GM12874 (cell line): ENCODE data around the gene CCDC169.

Source experiments
- TF ChIP-seq, protein P1 (sequence below): IDR thresholded peaks from 2 replicates; pipeline ENCODE4 v1.5.1; 2011; ENCODE audit warnings: low read depth, mild to moderate bottlenecking, control low read depth, low read length, moderate library complexity; ENCODE audit not compliant: insufficient read depth

Gene CCDC169

GRCh38 chr13:36342715-36343114 lies 45.1 kb upstream of the CCDC169 start:
- TF ChIP-seq, protein P1, sequence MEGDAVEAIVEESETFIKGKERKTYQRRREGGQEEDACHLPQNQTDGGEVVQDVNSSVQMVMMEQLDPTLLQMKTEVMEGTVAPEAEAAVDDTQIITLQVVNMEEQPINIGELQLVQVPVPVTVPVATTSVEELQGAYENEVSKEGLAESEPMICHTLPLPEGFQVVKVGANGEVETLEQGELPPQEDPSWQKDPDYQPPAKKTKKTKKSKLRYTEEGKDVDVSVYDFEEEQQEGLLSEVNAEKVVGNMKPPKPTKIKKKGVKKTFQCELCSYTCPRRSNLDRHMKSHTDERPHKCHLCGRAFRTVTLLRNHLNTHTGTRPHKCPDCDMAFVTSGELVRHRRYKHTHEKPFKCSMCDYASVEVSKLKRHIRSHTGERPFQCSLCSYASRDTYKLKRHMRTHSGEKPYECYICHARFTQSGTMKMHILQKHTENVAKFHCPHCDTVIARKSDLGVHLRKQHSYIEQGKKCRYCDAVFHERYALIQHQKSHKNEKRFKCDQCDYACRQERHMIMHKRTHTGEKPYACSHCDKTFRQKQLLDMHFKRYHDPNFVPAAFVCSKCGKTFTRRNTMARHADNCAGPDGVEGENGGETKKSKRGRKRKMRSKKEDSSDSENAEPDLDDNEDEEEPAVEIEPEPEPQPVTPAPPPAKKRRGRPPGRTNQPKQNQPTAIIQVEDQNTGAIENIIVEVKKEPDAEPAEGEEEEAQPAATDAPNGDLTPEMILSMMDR: no peak

- TF ChIP-seq, protein P1: no peak
These were observed 44.1 kb upstream of the CCDC169 start for GRCh38 chr13:36341718-36342117.

- TF ChIP-seq, protein P1: no peak
These were observed 42.1 kb upstream of the CCDC169 start for GRCh38 chr13:36339600-36340155.

DNA sequence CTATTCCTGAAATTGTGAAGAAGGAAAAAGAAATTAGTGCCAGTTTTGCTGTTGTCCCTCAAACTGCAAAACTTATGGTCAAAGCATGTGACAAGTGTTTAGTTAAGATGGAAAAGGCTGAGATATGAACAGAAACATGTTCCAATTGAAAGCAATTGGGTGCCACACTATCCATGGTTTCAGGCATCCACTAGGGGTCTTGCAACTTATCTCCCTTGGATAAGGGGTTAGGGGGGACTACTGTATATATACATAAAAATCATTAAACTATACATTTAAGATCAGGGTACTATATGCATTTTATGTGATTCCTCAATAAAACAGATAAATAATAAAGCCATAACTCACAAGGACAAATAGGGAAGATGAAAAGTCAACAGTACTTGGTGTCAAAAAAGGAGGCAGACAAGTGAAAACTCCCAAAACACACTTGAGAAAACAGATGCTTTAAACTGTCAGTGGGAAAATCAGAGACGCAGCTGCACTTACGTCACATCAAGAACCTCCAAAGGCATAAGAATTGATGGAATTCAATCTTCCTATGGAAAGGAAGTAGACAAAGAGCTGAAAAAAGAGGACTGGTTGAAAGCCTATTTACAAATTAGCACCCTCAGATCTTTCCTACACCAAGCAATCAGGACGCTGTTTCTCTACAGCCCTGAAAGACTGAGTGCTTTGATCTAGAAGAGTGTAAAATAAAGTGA lies 40.5 kb upstream of the CCDC169 start:
- TF ChIP-seq, protein P1: no peak

DNA sequence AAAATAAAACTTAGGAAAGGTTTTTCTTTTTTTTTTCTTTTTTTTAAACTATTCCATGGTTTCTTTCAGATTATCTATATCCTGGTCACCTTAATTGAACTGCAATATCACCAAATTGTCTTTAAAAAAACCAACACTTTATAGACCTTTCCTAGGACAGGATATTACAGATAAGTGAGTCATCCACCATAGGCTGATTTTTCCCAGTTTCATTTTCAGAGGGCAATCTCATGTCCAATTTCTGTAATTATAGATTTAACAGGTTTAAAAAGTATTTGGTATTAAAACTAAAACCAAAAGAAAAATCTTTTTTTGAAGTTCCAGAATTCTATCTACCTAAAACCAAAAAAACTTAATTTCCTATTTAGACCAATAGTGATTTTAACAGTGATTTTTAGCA lies 35.4 kb upstream of the CCDC169 start:
- TF ChIP-seq, protein P1: no peak

GRCh38 chr13:36331280-36331679 lies 33.7 kb upstream of the CCDC169 start:
- TF ChIP-seq, protein P1: no peak

DNA sequence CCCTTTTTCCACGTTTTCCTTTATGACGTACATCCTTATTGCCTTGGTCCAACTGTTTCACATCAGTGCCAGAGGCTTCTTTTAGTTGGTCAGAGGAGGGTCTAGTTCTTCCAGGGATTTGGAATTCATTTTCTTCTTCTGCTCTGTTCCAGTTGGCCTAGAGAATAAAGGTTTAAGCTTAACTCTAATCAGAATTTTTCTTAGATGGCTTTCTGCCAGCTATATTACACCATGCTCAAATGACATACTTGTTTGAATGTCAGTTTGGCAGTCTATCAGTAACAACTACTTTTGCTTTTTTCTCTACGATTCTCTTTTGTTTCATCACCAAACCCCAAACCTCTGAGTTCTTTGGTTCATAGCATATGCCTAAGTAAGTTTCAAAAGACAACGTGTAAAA lies 31.7 kb upstream of the CCDC169 start:
- TF ChIP-seq, protein P1: no peak
